Right hindlimb (tissue), 1 donor: ENCODE measurements around the gene STRA8.

Source experiments
- DNase-seq: peaks from one replicate; pipeline ENCODE4 v3.0.0-alpha.2; 2018

The STRA8 gene

GRCh38 chr7:135270577-135271254 is 37.1 kb downstream of the STRA8 start:
- DNase-seq = no peak

DNA sequence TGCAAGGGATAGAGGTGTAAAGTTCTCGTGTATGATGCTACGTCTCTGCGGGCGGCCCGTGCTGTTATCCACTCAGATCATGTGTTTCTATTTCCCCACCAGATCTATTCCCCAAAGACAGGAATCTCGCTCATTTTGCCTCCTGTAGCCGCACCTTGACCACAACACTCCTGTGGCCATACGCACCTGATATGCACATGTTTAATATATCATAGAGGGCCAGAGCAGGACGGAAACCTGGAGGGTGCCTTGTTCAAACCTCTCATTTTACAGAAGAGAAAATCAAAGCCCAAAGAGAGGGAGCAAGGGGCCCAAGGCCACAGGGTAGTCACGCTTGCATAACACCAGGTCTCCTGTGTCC is 37.6 kb downstream of the STRA8 start:
- no peak for DNase-seq

DNA sequence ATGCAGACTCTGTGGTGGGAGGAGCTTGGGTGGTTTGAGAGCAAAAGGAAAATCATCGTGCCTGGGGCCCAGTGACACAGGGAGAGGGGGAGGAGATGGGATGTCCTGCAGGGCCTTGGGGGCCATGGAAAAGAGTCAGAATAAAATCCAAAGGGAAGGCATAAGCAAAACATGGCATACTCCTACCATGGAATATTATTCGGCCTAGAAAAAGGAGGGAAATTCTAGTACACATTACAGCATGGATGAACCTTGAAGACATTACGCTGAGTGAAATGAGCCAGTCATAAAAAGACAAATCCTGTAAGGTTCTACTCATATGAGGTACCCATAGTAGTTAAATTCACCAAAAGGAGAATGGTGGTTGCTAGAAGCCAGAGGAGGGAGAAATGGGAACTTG is 38.7 kb downstream of the STRA8 start:
- DNase-seq = no peak

DNA sequence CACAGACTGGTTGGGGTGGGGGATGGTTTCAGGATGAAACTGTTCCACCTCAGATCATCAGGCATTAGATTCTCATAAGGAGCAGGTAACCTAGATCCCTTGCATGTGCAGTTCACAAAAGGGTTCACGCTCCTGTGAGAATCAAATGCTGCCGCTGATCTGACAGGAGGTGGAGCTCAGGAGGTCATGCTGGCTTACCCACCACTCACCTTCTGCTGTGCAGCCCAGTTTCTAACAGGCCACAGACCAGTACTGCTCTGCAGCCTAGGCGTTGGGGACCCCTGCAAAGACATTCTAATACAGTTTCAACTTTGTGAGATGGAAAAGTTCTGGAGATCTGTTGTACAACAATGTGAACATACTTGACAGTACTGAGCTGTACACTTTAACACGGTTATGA is 39.9 kb downstream of the STRA8 start:
- no peak for DNase-seq

DNA sequence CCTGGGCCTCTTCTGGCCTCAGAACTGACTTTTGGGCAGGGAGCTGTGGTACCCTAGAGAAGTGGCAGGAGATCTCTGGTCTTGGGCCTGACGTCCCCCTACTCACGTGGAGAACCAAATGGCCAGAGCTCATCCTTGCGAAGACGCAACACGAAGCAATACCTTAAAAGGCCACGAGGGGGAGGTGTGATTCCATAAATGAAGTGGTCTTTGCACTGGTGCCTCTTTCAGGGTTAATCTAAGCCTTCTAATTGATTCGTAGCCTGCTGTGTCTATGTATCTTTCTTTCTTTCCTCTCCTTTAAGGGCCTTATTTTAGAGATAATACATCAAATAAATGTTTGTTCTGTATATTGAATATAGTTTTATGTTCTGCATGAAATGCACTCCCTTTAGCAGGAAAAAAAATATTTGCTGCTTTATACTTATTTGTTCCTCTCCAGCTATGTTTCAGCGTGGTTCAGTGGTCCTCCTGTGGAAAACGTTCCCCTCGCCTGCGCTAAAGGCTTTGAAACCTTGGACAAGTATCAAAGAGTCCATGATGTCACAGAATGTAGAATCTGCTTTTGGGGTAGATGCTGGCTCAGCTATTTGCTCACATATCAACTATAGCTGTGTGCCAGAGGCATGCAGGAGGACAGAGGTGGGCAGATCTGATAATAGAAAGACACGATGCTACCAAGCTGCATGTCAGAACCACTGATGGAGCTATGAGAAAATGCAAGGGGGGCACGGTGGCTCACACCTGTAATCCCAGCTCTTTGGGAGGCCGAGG is 41.0 kb downstream of the STRA8 start:
- peak; percentile 70 for DNase-seq

DNA sequence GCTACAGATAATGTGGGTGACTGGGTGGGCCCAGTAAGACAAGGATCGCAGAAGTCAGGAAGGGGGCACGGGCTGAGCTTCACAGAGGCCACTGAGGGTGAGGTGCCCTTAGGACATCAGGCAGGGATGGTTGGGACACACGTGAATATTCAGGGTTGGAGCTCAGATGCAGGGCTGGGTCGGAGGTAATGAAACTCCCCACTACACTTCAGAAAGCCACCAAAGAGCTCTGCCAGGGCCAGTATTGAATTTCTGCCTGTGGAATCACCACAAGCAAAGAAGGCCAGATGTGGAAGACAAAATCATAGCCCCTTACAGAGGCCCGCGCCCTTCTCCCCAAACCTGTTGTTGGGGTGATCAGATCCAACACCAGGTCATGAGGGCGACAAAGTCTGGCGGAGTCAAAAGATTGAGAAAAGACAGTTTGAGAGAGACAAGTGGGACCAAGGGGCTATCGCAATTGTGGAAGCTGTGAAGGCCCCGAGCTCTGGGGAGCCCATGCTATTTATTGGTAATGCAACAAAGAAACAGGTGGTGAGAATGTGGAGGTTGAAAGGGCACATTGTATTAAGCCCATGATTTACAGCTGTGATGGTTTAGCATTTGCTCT is 42.4 kb downstream of the STRA8 start:
- no peak for DNase-seq

GRCh38 chr7:135277161-135277560 is 43.5 kb downstream of the STRA8 start:
- DNase-seq = no peak

DNA sequence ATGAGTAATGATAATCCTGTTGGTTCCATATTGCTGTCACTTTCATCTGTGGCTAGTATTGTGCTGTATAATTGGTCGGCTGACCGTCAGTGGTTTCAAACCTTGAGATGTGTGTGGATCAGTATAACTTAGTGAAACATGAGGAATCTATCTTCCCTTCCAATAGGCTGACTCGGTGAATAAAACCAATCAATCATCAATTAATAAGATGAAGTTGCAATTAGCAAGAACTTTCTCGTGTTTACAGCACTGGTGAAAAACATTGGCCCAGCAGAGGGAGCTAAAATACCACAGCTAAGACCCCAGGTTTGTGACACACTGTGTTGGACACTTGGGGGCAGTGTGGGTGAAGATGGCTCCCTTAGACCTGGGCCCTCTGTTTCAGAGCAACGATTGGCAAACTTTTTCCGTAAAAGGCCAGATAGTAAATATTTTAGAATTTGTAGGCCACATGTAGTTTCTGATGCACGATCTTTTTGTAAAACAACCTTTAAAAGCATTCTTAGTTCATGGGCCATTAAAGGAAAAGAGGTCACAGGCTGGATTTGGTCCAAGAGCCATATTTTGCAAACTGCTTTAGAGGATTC is 47.8 kb downstream of the STRA8 start:
- peak; percentile 86 for DNase-seq

DNA sequence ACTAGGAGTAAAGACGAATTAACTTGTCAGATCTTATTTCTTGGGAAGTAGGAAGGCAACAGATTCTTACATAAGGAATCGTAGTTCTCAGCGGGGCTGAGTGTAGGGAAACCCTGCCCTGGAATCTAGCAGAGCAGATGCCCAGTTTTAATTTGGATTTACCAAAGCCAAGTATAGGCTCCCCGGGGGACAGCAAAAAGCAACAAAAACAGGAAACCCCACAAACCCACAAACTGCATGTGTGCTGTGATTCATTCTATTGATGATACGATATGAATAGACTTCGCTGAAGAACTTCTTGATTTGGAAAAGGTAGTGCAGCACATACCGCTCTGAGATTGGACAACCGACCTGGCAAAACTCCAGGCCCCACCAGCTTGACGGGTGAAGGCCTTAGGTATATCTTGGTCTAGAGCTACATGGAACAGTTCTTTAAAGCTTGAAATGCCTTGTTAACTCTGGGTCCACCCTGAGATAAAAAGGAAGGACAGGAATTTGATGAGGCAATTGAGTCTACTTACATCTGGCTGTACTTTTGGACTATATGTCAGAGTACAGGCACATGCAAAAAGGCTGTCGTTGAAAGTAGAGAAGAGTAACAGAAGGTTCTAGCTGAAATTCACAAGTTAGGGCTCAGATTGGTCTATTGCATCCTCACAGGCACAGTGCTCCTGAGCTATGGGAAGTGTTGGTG is 49.1 kb downstream of the STRA8 start:
- DNase-seq = no peak

- no peak for DNase-seq
Observed at GRCh38 chr7:135283959-135284638, 50.5 kb downstream of the STRA8 start.

GRCh38 chr7:135285547-135286233 is 52.1 kb downstream of the STRA8 start:
- no peak for DNase-seq

DNA sequence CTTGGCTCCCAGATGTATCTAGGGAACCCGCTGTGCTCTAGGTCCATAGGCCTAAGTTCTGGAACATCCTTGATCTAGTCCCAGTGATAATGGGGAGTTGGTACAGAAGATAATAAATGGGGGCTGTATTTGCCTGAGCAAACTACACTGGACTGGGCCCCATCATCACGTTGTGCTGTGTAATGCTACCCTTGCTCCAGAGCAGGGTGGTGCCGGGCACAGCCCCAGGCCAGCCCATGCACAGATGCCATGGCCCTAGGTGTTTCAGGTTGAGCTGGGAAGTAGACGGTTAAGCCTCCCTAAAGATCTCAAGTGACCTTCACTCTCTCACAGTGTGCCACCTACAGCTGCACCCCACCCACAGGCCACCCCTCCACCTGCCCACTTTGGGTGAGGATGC is 53.2 kb downstream of the STRA8 start:
- no peak for DNase-seq

GRCh38 chr7:135290594-135290993 is 57.0 kb downstream of the STRA8 start:
- DNase-seq = no peak

DNA sequence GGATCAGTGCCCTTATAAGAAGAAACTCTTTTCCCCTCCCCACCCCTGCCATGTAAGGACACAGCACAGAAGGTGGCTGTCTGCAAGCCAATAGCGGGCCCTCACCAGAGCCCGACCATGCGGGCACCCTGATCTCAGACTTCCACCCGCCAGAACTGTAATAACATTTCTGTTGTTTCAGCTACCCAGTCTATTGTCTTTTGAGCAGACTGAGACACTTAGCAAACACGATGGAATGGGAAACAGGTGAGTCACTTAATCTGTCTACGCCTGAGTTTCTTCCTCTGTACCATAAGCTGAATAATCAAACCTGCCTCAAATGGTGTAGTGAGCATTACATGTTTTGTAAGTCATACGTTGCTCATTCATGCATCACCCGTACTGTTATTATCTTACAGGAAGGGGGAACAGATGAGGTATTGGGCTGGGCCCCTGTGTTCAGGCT is 58.2 kb downstream of the STRA8 start:
- DNase-seq = no peak

GRCh38 chr7:135299235-135299634 is 65.6 kb downstream of the STRA8 start:
- no peak for DNase-seq

- DNase-seq = no peak
Observed at GRCh38 chr7:135300913-135301765, 67.5 kb downstream of the STRA8 start.
